GM12878 (cell line): ENCODE measurements around the gene TMEM39B. TPM values are rescaled to one million over a fixed set of nuclear protein-coding genes. Genes with fewer than 3 reads are reported as not detected.

ENCODE experiments used
- ATAC-seq: fragments of 200-7000 bp; cut with Tn5 transposase; 3 replicates; pipeline ENCODE4 v1.9.1; 2020; ENCODE audit warnings: mild to moderate bottlenecking, moderate library complexity
- BruUV-seq: library from RNA; stranded (reverse); fragments of 400-500 nt; replicated peaks from 2 replicates; lab custom pipeline; 2021; lab: Mats Ljungman, UMichigan
- CTCF ChIA-PET: fragments of 300-600 bp; sonication (Branson Sonifier 250); formaldehyde crosslinking; extraction: SDS; loops from one replicate; lab custom pipeline; 2021; ENCODE audit warnings: inconsistent platforms; lab: Yijun Ruan, JAX
- POLR2A ChIA-PET: fragments of 350-600 bp; formaldehyde crosslinking; extraction: SDS; loops from one replicate; lab custom pipeline; 2021; ENCODE audit warnings: inconsistent platforms; lab: Charles Lee
- RAD21 ChIA-PET: fragments of 300-600 bp; sonication (Branson Sonifier 250); formaldehyde crosslinking; loops from one replicate; lab custom pipeline; 2023; ENCODE audit warnings: antibody characterized with exemption; ENCODE audit not compliant: unreplicated experiment; lab: Charles Lee
- SMC1A ChIA-PET: fragments of 300-600 bp; sonication (Branson Sonifier 250); formaldehyde crosslinking; loops from one replicate; lab custom pipeline; 2023; ENCODE audit not compliant: unreplicated experiment, uncharacterized antibody; lab: Charles Lee
- DNase-seq: peaks from one replicate; pipeline ENCODE4 v3.0.0-alpha.2; 2011; ENCODE audit warnings: low read depth, low spot score
- FAIRE-seq: peaks from 3 replicates; lab custom pipeline; 2011; peaks lifted over from hg19 to GRCh38; lab: Jason Lieb, UNC
- H2AFZ ChIP-seq: 2 replicates; pipeline ENCODE4 v1.6.0; 2011; ENCODE audit warnings: low read depth, low read length, control low read depth; ENCODE audit not compliant: control insufficient read depth
- H3K27ac ChIP-seq: 2 replicates; pipeline ENCODE4 v1.5.1; 2011; ENCODE audit warnings: control low read depth; ENCODE audit not compliant: control insufficient read depth, insufficient read depth
- H3K27me3 ChIP-seq, 2 experiments: replicated peaks in 1 of 2; 2 replicates each; pipeline versions ENCODE4 v1.6.0 to v1.6.1; 2011; ENCODE audit warnings: low read length in 1 of 2; ENCODE audit not compliant: control insufficient read depth in 2 of 2, insufficient read depth in 2 of 2
- H3K36me3 ChIP-seq, 2 experiments: 2 replicates each; pipeline ENCODE4 v1.5.1; 2011; ENCODE audit warnings: low read length in 1 of 2; ENCODE audit not compliant: control insufficient read depth in 2 of 2, insufficient read depth in 2 of 2
- H3K4me1 ChIP-seq: 2 replicates; pipeline ENCODE4 v1.6.1; 2011; ENCODE audit warnings: mild to moderate bottlenecking, low read length, moderate library complexity, mixed read lengths; ENCODE audit not compliant: control insufficient read depth, insufficient read depth
- H3K4me2 ChIP-seq: 2 replicates; pipeline ENCODE4 v1.6.0; 2011; ENCODE audit warnings: control low read depth; ENCODE audit not compliant: control insufficient read depth, insufficient read depth
- H3K4me3 ChIP-seq: fragments of 200-600 bp; sonication (generic); 2 replicates; pipeline ENCODE4 v1.5.1; 2016
- H3K79me2 ChIP-seq: 2 replicates; pipeline ENCODE4 v1.6.0; 2011; ENCODE audit warnings: low read length; ENCODE audit not compliant: control insufficient read depth, insufficient read depth
- H3K9ac ChIP-seq: 2 replicates; pipeline ENCODE4 v1.8.0; 2011; ENCODE audit warnings: low read length, control low read depth, mixed read lengths; ENCODE audit not compliant: control insufficient read depth, insufficient read depth
- H3K9me3 ChIP-seq: replicated peaks from 3 replicates; pipeline ENCODE4 v1.5.1; 2011; ENCODE audit warnings: mild to moderate bottlenecking, low read length; ENCODE audit not compliant: control insufficient read depth, insufficient read depth
- H4K20me1 ChIP-seq: 2 replicates; pipeline ENCODE4 v1.6.0; 2011; ENCODE audit not compliant: control insufficient read depth, insufficient read depth
- ASH2L ChIP-seq: fragments of 300-600, 200-600 bp; sonication (generic); IDR thresholded peaks from 2 replicates; pipeline ENCODE4 v1.6.1; 2017; ENCODE audit warnings: low read depth, mild to moderate bottlenecking, borderline replicate concordance
- CBFB ChIP-seq: IDR thresholded peaks from 2 replicates; pipeline ENCODE4 v1.6.1; 2016; ENCODE audit warnings: antibody characterized with exemption, low read depth
- EZH2 ChIP-seq: IDR thresholded peaks from 2 replicates; pipeline ENCODE4 v1.6.1; 2012; ENCODE audit warnings: low read depth, mild to moderate bottlenecking, control low read depth, inconsistent platforms, low read length, borderline replicate concordance; ENCODE audit not compliant: control insufficient read depth
- FOXM1 ChIP-seq: IDR thresholded peaks from 2 replicates; pipeline ENCODE4 v1.6.1; 2012; ENCODE audit warnings: low read depth, mild to moderate bottlenecking, inconsistent platforms, low read length, moderate library complexity
- IKZF1 ChIP-seq: fragments of 450-650 bp; conservative IDR thresholded peaks from 2 replicates; pipeline ENCODE4 v1.6.1; 2017; ENCODE audit warnings: antibody characterized with exemption, mild to moderate bottlenecking
- NFYB ChIP-seq: IDR thresholded peaks from 2 replicates; pipeline ENCODE4 v1.6.1; 2011; ENCODE audit warnings: low read depth, mild to moderate bottlenecking, low read length, improper control_type of control experiment, moderate library complexity; ENCODE audit not compliant: insufficient read depth
- RFX5 ChIP-seq: IDR thresholded peaks from 2 replicates; pipeline ENCODE4 v1.6.1; 2011; ENCODE audit warnings: low read depth, low read length, improper control_type of control experiment
- SPI1 ChIP-seq: IDR thresholded peaks from 2 replicates; pipeline ENCODE4 v1.6.1; 2011; ENCODE audit warnings: low read depth, mild to moderate bottlenecking, low read length, moderate library complexity, borderline replicate concordance; ENCODE audit not compliant: insufficient read depth
- WGBS: methylation state at CpG from one replicate; pipeline ENCODE4 v1.1.6; 2016; ENCODE audit warnings: low lambda C conversion rate; ENCODE audit not compliant: insufficient replicate concordance, insufficient coverage; ENCODE audit errors: missing lambda C conversion rate; 5-methylcytosine and 5-hydroxymethylcytosine counted together
- in situ Hi-C: fragments of 300-500 bp; cut with MboI; formaldehyde crosslinking; loops from 9 replicates; pipeline ENCODE4 v1.14.3; 2018; ENCODE audit warnings: mixed read lengths
- intact Hi-C: fragments of 100-400 bp; cut with micrococcal nuclease; formaldehyde crosslinking; loops from one replicate; pipeline ENCODE4 v1.14.2; 2022; ENCODE audit not compliant: unreplicated experiment
- polyA plus RNA-seq, 11 experiments: library from polyadenylated mRNA; depleted of rRNA in 4 of 11; unstranded in 6 of 11; stranded (reverse) in 5 of 11; fragments of >200 nt; fragmentation: Nextera tagmentation in 4 of 11; fragmentation: Illumina TruSeq in 1 of 11; extraction: Ambion mirVana in 4 of 11; extraction: Trizol in 1 of 11; gene quantifications; 1 replicate in 1 of 11; 2 replicates in 10 of 11; pipeline versions ENCODE4 v1.2.1 to v1.2.3, GENCODE V29; 2011 to 2016; ENCODE audit warnings: inconsistent platforms in 2 of 11, missing spikeins in 2 of 11, low read depth in 1 of 11
- total RNA-seq, 4 experiments: library from RNA; depleted of rRNA in 3 of 4; stranded (reverse); fragments of >200 nt in 3 of 4; fragmentation: Illumina TruSeq in 1 of 4; extraction: Trizol in 1 of 4; gene quantifications; 2 replicates each; pipeline versions ENCODE4 v1.2.1 to v1.2.3, GENCODE V29; 2013 to 2021
- TF ChIP-seq, protein P1 (sequence below): IDR thresholded peaks from 2 replicates; pipeline ENCODE4 v1.6.1; 2011; ENCODE audit warnings: borderline replicate concordance, low read depth, mild to moderate bottlenecking, moderate library complexity, low read length; ENCODE audit not compliant: insufficient read depth, poor library complexity, severe bottlenecking

The TMEM39B gene
- total and polyA plus RNA-seq, 10 of the 15 experiments (the other 5 are each of a cell fraction or from before 2014, with no cell fraction given), result 2.3 to 27.2 (median 12.3) TPM

DNA sequence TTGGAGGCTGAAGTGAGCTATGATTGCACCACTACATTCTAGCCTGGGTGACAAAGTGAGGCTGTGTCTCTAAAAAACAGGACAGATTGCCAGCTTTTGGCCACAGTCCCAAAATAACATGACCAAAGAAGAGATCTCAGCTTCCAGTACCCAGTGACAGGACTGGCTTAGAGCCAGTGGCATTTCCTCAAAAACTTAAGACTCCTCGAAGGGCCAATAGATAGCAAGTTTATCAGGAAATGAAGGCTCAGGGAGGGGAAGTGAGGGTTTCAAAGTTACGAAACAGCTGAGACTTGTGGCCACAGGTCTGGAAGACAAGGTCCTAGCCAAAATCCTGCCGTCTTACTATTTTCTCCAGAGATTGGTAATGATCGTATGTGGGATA lies 6.3 kb upstream of the TMEM39B start:
- POLR2A ChIA-PET, result interaction anchor here (0.7 to 0.9 kb wide), 4 partner anchors 10 to 161 kb away, joined by 3 to 6 read pairs (median 4); no protein-coding TSS in a partner anchor
- Histone ChIP-seq H3K4me1 (peaks cover 4% of the 10 kb centered on the region), H2AFZ (no peak overlapping the region), H3K36me3 (peaks cover 4 to 5% of the 10 kb centered on the region in 2 experiments; a peak in 3 of 4 replicates), H3K27me3 (no peaks in the 10 kb centered on the region), H3K27ac (no peak overlapping the region), H3K79me2 (no peaks in the 10 kb centered on the region), H3K9ac (no peak overlapping the region), H3K4me2 (no peak overlapping the region), H3K4me3 (no peak overlapping the region), H4K20me1 (0 out of 2 replicates have a peak, but pooled peaks cover 3% of the 10 kb centered on the region), H3K9me3 (no peaks in the 10 kb centered on the region)
- in situ Hi-C loops, result no loop called here
- TF ChIP-seq IKZF1 (no peak), RFX5 (no peak), EZH2 (no peak), CBFB (0 out of 2 replicates have a peak, but pooled peaks have one; percentile 23), ASH2L (no peak), FOXM1 (no peak), SPI1 (peak; percentile 63; the same call in 1 of the 2 replicates), NFYB (no peak)
- TF ChIP-seq, protein P1, sequence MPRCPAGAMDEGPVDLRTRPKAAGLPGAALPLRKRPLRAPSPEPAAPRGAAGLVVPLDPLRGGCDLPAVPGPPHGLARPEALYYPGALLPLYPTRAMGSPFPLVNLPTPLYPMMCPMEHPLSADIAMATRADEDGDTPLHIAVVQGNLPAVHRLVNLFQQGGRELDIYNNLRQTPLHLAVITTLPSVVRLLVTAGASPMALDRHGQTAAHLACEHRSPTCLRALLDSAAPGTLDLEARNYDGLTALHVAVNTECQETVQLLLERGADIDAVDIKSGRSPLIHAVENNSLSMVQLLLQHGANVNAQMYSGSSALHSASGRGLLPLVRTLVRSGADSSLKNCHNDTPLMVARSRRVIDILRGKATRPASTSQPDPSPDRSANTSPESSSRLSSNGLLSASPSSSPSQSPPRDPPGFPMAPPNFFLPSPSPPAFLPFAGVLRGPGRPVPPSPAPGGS, result peak; percentile 24
- ATAC-seq (peak; percentile 39), DNase-seq (no peak), FAIRE-seq (peak; percentile 61)
- SMC1A ChIA-PET, result interaction anchor here (1.9 kb wide), 1 partner anchor 22 kb away, joined by 4 read pairs; no protein-coding TSS in a partner anchor
- RAD21 ChIA-PET, result interaction anchor here (0.6 to 0.9 kb wide), 2 partner anchors 46 to 288 kb away, joined by 3 to 4 read pairs; no protein-coding TSS in a partner anchor
- under 1% methylated on average over 4 of the region's 4 CpGs for WGBS
- CTCF ChIA-PET, result interaction anchor here (0.9 to 1.5 kb wide), 4 partner anchors 16 to 128 kb away, joined by 3 to 6 read pairs (median 4); partner anchors contain the start of gene KPNA6
- intact Hi-C loops, result loop anchor here (10.0 kb wide), 1 partner anchor 402 kb away; no protein-coding TSS in a partner anchor
- BruUV-seq, result no TSS peak
